Measurements from ENCODE around the gene TPSB2.
A peak's percentile ranks its signal among the peaks of the same experiment; 100 is the strongest.
"Not testable (repeated sequence)": the region's sequence is repeated elsewhere in the genome, so short reads cannot be mapped to it uniquely, and the experiment has no call there.

The TPSB2 gene

GRCh38 chr16:1199347-1200013 is 30.5 kb downstream of the TPSB2 start:
- no peak for DNase-seq

GRCh38 chr16:1198671-1199346 is 31.2 kb downstream of the TPSB2 start:
- not testable (repeated sequence) for DNase-seq

GRCh38 chr16:1198194-1198593 is 31.8 kb downstream of the TPSB2 start:
- no peak for DNase-seq

- no peak for DNase-seq
These were observed 32.6 kb downstream of the TPSB2 start for GRCh38 chr16:1197237-1197866.

- no peak for DNase-seq
These were observed 33.5 kb downstream of the TPSB2 start for GRCh38 chr16:1196494-1196893.

GRCh38 chr16:1195393-1195666 is 34.7 kb downstream of the TPSB2 start:
- no peak for DNase-seq

- no peak for DNase-seq
These were observed 35.2 kb downstream of the TPSB2 start for GRCh38 chr16:1194665-1195392.

GRCh38 chr16:1193825-1194581 is 36.0 kb downstream of the TPSB2 start:
- DNase-seq = no peak

- DNase-seq = no peak
These were observed 36.7 kb downstream of the TPSB2 start for GRCh38 chr16:1193143-1193824.

GRCh38 chr16:1192384-1193073 is 37.5 kb downstream of the TPSB2 start:
- no peak for DNase-seq

- not testable (repeated sequence) for DNase-seq
These were observed 39.2 kb downstream of the TPSB2 start for GRCh38 chr16:1190789-1191188.

- DNase-seq = no peak
These were observed 40.5 kb downstream of the TPSB2 start for GRCh38 chr16:1189455-1189854.

GRCh38 chr16:1188432-1189189 is 41.4 kb downstream of the TPSB2 start:
- DNase-seq = peak; percentile 6 to 46

GRCh38 chr16:1185460-1186207 is 44.4 kb downstream of the TPSB2 start:
- DNase-seq = not testable (repeated sequence)

GRCh38 chr16:1184980-1185379 is 45.0 kb downstream of the TPSB2 start:
- no peak for DNase-seq

- no peak for DNase-seq
These were observed 45.7 kb downstream of the TPSB2 start for GRCh38 chr16:1184156-1184868.

GRCh38 chr16:1182950-1183907 is 46.8 kb downstream of the TPSB2 start:
- DNase-seq = no peak

- no peak for DNase-seq
These were observed 47.7 kb downstream of the TPSB2 start for GRCh38 chr16:1182316-1182671.
